ENCODE data around the gene GALNT10.
A peak's percentile ranks its signal among the peaks of the same experiment; 100 is the strongest.

The GALNT10 gene

GRCh38 chr5:154291917-154292316 is 101.4 kb downstream of the GALNT10 start:
- Histone ChIP-seq H3K36me3 (ENCODE audit: insufficient read depth, low read length) (peaks cover 17% of the 10 kb centered on the region), H3K4me1 (ENCODE audit: control insufficient read depth, insufficient read depth, low read length) (peaks cover 20% of the 10 kb centered on the region), H3K27me3 (ENCODE audit: control insufficient read depth, insufficient read depth, low read length) (no peaks in the 10 kb centered on the region), H3K4me2 (ENCODE audit: low read length) (no peak overlapping the region), H3K4me3 (ENCODE audit: low read length) (no peak overlapping the region), H3K9me3 (replicated peaks; ENCODE audit: low read length) (no peaks in the 10 kb centered on the region), H3K9ac (ENCODE audit: low read depth, low read length) (no peak overlapping the region)

GRCh38 chr5:154293219-154293618 is 102.7 kb downstream of the GALNT10 start:
- Histone ChIP-seq H3K4me1 (ENCODE audit: control insufficient read depth, insufficient read depth, low read length) (peaks cover 7% of the 10 kb centered on the region), H3K9ac (ENCODE audit: low read depth, low read length) (no peak overlapping the region), H3K27me3 (ENCODE audit: control insufficient read depth, insufficient read depth, low read length) (no peaks in the 10 kb centered on the region), H3K4me2 (ENCODE audit: low read length) (no peak overlapping the region), H3K36me3 (ENCODE audit: insufficient read depth, low read length) (peaks cover 29% of the 10 kb centered on the region), H3K9me3 (replicated peaks; ENCODE audit: low read length) (no peaks in the 10 kb centered on the region), H3K4me3 (ENCODE audit: low read length) (no peak overlapping the region)

GRCh38 chr5:154295551-154295950 is 105.0 kb downstream of the GALNT10 start:
- Histone ChIP-seq H3K4me1 (ENCODE audit: control insufficient read depth, insufficient read depth, low read length) (no peaks in the 10 kb centered on the region), H3K4me3 (ENCODE audit: low read length) (no peak overlapping the region), H3K9ac (ENCODE audit: low read depth, low read length) (no peak overlapping the region), H3K9me3 (replicated peaks; ENCODE audit: low read length) (no peaks in the 10 kb centered on the region), H3K4me2 (ENCODE audit: low read length) (no peak overlapping the region), H3K27me3 (ENCODE audit: control insufficient read depth, insufficient read depth, low read length) (no peaks in the 10 kb centered on the region), H3K36me3 (ENCODE audit: insufficient read depth, low read length) (peaks cover 48% of the 10 kb centered on the region)

GRCh38 chr5:154296525-154297159 is 106.1 kb downstream of the GALNT10 start:
- Histone ChIP-seq H3K9me3 (replicated peaks; ENCODE audit: low read length) (no peaks in the 10 kb centered on the region), H3K4me2 (ENCODE audit: low read length) (no peak overlapping the region), H3K27me3 (ENCODE audit: control insufficient read depth, insufficient read depth, low read length) (no peaks in the 10 kb centered on the region), H3K36me3 (ENCODE audit: insufficient read depth, low read length) (peaks cover 51% of the 10 kb centered on the region), H3K9ac (ENCODE audit: low read depth, low read length) (no peak overlapping the region), H3K4me1 (ENCODE audit: control insufficient read depth, insufficient read depth, low read length) (no peaks in the 10 kb centered on the region), H3K4me3 (ENCODE audit: low read length) (no peak overlapping the region)

GRCh38 chr5:154298065-154298464 is 107.5 kb downstream of the GALNT10 start:
- H3K4me1 ChIP-seq (ENCODE audit: control insufficient read depth, insufficient read depth, low read length) = no peaks in the 10 kb centered on the region
- no peaks in the 10 kb centered on the region for H3K9me3 ChIP-seq (replicated peaks; ENCODE audit: low read length)
- H3K27me3 ChIP-seq (ENCODE audit: control insufficient read depth, insufficient read depth, low read length) = no peaks in the 10 kb centered on the region
- no peak overlapping the region for H3K4me3 ChIP-seq (ENCODE audit: low read length)
- no peak overlapping the region for H3K4me2 ChIP-seq (ENCODE audit: low read length)
- H3K9ac ChIP-seq (ENCODE audit: low read depth, low read length) = no peak overlapping the region
- H3K36me3 ChIP-seq (ENCODE audit: insufficient read depth, low read length) = peaks cover 57% of the 10 kb centered on the region

GRCh38 chr5:154300207-154300883 is 109.8 kb downstream of the GALNT10 start:
- Histone ChIP-seq H3K4me2 (ENCODE audit: low read length) (no peak overlapping the region), H3K4me1 (ENCODE audit: control insufficient read depth, insufficient read depth, low read length) (no peaks in the 10 kb centered on the region), H3K9ac (ENCODE audit: low read depth, low read length) (no peak overlapping the region), H3K27me3 (ENCODE audit: control insufficient read depth, insufficient read depth, low read length) (no peaks in the 10 kb centered on the region), H3K9me3 (replicated peaks; ENCODE audit: low read length) (no peaks in the 10 kb centered on the region), H3K36me3 (ENCODE audit: insufficient read depth, low read length) (peaks cover 61% of the 10 kb centered on the region), H3K4me3 (ENCODE audit: low read length) (no peak overlapping the region)

- Histone ChIP-seq H3K4me3 (ENCODE audit: low read length) (no peak overlapping the region), H3K9ac (ENCODE audit: low read depth, low read length) (no peak overlapping the region), H3K27me3 (ENCODE audit: control insufficient read depth, insufficient read depth, low read length) (no peaks in the 10 kb centered on the region), H3K4me2 (ENCODE audit: low read length) (no peak overlapping the region), H3K9me3 (replicated peaks; ENCODE audit: low read length) (no peaks in the 10 kb centered on the region), H3K4me1 (ENCODE audit: control insufficient read depth, insufficient read depth, low read length) (no peaks in the 10 kb centered on the region), H3K36me3 (ENCODE audit: insufficient read depth, low read length) (peaks cover 51% of the 10 kb centered on the region)
Observed at GRCh38 chr5:154301726-154302125, 111.2 kb downstream of the GALNT10 start.

- Histone ChIP-seq H3K4me3 (ENCODE audit: low read length) (no peak overlapping the region), H3K36me3 (ENCODE audit: insufficient read depth, low read length) (peaks cover 47% of the 10 kb centered on the region), H3K27me3 (ENCODE audit: control insufficient read depth, insufficient read depth, low read length) (no peaks in the 10 kb centered on the region), H3K4me1 (ENCODE audit: control insufficient read depth, insufficient read depth, low read length) (no peaks in the 10 kb centered on the region), H3K4me2 (ENCODE audit: low read length) (no peak overlapping the region), H3K9ac (ENCODE audit: low read depth, low read length) (no peak overlapping the region), H3K9me3 (replicated peaks; ENCODE audit: low read length) (no peaks in the 10 kb centered on the region)
Observed at GRCh38 chr5:154302161-154302560, 111.6 kb downstream of the GALNT10 start.

- peaks cover 37% of the 10 kb centered on the region for H3K36me3 ChIP-seq (ENCODE audit: insufficient read depth, low read length)
- H3K9me3 ChIP-seq (replicated peaks; ENCODE audit: low read length) = no peaks in the 10 kb centered on the region
- H3K4me2 ChIP-seq (ENCODE audit: low read length) = no peak overlapping the region
- H3K4me3 ChIP-seq (ENCODE audit: low read length) = no peak overlapping the region
- no peak overlapping the region for H3K9ac ChIP-seq (ENCODE audit: low read depth, low read length)
- peaks cover 3% of the 10 kb centered on the region for H3K4me1 ChIP-seq (ENCODE audit: control insufficient read depth, insufficient read depth, low read length)
- no peaks in the 10 kb centered on the region for H3K27me3 ChIP-seq (ENCODE audit: control insufficient read depth, insufficient read depth, low read length)
Observed at GRCh38 chr5:154303133-154303532, 112.6 kb downstream of the GALNT10 start.

GRCh38 chr5:154308443-154309370 is 118.2 kb downstream of the GALNT10 start:
- H3K4me2 ChIP-seq (ENCODE audit: low read length) = peak overlapping the region; percentile 63
- H3K4me3 ChIP-seq (ENCODE audit: low read length) = peak overlapping the region; percentile 31
- H3K27me3 ChIP-seq (ENCODE audit: control insufficient read depth, insufficient read depth, low read length) = no peaks in the 10 kb centered on the region
- H3K9ac ChIP-seq (ENCODE audit: low read depth, low read length) = peak overlapping the region; percentile 43
- no peaks in the 10 kb centered on the region for H3K9me3 ChIP-seq (replicated peaks; ENCODE audit: low read length)
- peaks cover 41% of the 10 kb centered on the region for H3K4me1 ChIP-seq (ENCODE audit: control insufficient read depth, insufficient read depth, low read length)
- H3K36me3 ChIP-seq (ENCODE audit: insufficient read depth, low read length) = peaks cover 2% of the 10 kb centered on the region

GRCh38 chr5:154309371-154309745 is 118.8 kb downstream of the GALNT10 start:
- Histone ChIP-seq H3K4me2 (ENCODE audit: low read length) (peak overlapping the region; percentile 43), H3K9ac (ENCODE audit: low read depth, low read length) (peak overlapping the region; percentile 43), H3K4me3 (ENCODE audit: low read length) (peak overlapping the region; percentile 8), H3K27me3 (ENCODE audit: control insufficient read depth, insufficient read depth, low read length) (no peaks in the 10 kb centered on the region), H3K4me1 (ENCODE audit: control insufficient read depth, insufficient read depth, low read length) (peaks cover 41% of the 10 kb centered on the region), H3K36me3 (ENCODE audit: insufficient read depth, low read length) (no peaks in the 10 kb centered on the region), H3K9me3 (replicated peaks; ENCODE audit: low read length) (no peaks in the 10 kb centered on the region)

Measured in skeletal muscle satellite cell (primary cell).